GM18511 (cell line): ENCODE results near the gene PNRC1.
"Not testable (repeated sequence)": the region's sequence is repeated elsewhere in the genome, so short reads cannot be mapped to it uniquely, and the experiment has no call there.

Experiments used
- ATAC-seq: cut with Tn5 transposase; IDR thresholded peaks from one replicate; pipeline ENCODE4 v1.9.1; 2021; ENCODE audit warnings: mild to moderate bottlenecking, moderate library complexity; ENCODE audit not compliant: unreplicated experiment

Gene PNRC1

DNA sequence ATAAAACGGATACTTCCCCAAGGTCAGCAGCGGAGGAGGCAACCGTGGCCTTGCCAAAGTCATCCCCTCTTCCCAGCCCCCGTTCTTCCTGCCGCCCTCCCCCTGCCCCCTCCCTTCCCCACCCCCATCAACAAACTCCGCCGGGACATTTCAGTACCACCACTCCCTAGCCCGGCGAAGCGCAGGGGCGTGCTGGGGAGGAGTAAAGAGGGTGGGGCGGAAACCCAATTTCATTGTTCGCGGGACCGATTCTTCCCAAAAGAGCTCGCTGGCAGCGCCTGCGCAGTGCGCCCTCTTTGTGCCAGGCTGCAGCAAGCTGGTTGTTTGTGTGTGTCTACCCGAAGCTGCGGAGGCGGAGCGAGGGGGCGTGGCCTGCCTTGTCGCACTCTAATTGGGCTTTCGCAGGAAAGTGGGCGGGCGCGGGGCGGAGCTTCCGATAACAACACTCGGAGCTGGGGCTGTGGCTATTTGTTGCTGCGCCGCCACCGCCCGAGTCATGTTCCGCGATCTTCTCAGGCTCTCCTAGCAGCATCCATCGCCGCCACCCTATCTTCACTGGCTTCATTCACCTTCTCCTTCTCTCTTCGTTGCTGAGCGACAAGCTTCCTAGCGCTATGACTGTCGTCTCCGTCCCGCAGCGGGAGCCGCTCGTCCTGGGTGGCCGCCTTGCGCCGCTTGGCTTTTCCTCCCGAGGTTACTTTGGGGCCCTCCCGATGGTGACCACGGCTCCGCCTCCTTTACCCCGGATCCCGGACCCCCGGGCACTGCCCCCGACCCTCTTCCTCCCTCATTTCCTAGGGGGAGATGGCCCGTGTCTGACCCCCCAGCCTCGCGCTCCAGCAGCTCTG, at the start of gene PNRC1:
TSS of gene PNRC1 (plus strand) at position 471 of the 848 bp plus-strand sequence. CDS start at position 615, 144 bp downstream.
- peak; percentile 79 for ATAC-seq

DNA sequence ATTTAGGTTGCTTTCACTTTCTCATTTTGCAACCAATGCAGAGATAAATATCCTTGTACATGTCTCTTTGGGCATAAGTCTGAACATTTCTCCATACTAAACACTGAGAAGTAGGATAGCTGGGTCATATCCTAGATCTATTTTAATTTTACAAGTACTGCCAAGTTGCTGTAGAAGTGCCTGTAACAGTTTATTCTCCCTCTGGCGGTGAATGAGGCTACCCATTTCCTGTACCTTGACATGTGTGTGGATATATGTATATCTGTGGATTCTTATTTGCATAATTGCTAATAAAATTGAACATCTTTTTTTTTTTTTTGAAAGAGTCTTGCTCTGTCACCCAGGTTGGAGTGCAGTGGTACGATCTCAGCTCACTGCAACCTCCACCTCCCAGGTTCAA, 48.0 kb upstream of the PNRC1 start:
- ATAC-seq = no peak

DNA sequence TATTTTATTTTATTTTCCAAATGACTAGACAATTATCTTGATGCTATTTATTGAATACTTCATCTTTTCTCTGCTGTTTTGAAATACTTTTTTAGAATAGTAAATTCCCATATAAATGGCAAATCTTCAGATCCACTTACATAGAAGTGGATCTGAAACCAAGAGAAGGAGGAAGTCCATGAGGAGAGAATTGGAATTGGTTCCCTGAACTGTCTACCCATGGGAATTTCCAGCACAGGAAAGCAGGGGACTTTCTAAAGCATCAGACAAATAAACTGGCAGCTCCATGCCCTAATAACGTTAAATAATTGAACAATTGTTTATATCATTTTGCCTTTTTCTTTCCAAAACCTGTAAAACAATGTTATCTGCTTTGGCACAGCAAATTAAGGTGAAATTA, 47.1 kb upstream of the PNRC1 start:
- no peak for ATAC-seq

DNA sequence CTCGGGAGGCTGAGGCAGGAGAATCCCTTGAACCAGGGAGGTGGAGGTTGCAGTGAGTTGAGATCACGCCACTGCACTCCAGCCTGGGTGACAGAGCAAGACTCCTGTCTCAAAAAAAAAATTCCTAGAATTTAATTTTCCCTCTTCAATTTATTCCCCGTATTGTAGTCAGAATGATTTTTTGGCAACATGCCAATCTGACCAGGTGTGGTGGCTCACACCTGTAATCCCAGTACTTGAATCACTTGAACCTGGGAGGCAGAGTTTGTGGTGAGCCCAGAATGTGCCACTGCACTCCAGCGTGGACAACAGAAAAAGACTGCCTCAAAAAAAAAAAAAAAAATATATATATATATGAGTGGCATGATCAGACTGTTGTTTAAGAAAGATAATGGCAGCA, 46.4 kb upstream of the PNRC1 start:
- not testable (repeated sequence) for ATAC-seq

- ATAC-seq = no peak
Measured at GRCh38 chr6:89034586-89035251, 45.8 kb upstream of the PNRC1 start.

GRCh38 chr6:89035252-89036101, 45.1 kb upstream of the PNRC1 start:
- no peak for ATAC-seq

DNA sequence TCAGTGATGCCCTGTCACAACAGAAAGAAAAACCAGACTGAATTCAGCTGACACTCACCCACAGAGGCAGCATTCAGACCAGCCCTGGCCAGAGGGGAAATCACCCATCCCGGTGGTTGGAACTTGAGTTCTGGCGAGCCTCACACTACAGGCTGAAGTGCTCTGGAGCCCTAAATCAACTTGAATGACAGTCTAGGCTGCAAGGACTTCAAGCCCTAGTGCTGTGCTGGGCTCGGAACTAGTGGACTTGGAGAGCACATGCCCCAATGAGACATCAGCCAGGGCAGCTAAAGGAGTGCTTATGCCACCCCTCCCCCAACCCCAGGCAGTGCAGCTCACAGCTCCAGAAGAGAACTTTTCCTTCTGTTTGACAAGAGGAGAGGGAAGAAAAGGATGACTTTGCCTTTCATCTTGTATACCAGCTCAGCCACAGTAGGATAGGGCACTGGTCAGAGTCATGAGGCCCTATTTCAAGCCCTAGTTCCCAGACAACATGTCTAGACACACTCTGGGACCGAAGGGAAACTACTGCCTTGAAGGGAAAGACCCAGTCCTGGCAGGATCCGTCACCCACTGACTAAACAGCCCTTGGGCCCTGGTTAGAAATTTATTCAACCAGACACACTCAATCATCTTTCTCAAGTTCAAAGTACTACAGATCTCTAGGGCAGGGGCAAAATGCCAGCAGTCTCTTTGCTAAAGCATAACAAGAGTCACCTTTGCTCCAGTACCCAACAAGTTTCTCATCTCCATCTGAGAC, 43.2 kb upstream of the PNRC1 start:
- no peak for ATAC-seq

- ATAC-seq = not testable (repeated sequence)
Measured at GRCh38 chr6:89037901-89038293, 42.7 kb upstream of the PNRC1 start.

DNA sequence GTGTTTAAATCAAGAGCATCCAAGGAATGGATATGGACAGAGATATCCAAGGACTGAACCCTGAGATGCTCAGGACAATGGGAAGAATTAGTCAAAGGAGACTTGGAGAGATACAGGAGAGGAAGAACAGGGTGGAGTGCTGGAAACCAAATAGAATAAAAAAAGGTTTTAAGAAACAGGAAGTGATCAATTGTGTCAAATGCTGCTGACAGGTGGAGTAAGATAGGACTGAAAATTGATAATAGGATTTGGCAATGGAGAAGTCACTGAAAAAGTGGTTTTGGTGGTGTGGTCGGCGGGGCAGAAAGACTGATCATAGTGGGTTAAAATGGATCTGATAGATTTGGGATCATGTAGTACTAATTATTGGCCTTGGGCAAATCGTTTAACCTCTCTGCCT, 37.9 kb upstream of the PNRC1 start:
- ATAC-seq = no peak

DNA sequence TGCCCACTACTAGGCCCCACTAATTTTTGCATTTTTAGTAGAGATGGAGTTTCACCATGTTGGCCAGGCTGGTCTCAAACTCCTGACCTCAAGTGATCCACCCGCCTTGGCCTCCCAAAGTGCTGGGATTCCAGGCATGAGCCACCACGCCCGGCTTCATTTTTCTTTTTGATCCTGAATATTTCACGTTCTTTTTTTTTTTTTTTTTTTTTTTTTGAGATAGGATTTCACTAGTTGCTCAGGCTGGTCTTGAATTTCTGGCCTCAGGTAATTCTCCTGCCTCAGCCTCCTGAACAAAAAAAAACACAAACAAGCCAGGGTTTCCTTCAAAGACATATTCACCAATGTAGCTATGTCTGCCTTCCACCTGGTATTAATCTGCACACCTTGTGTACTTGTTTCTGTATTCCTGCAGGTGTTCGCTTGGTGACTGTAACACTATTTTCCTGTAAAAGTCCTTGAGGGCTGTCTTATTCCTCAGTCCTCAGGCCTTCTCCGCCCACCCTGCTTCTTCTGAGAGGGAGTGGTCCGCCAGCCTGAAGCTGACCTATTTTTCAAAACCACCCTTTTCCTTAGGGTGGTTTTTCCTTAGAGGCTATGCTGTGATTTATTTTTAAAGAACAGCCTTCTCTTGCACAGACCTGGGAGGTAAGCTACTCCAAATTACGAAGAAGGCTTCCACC, 36.1 kb upstream of the PNRC1 start:
- ATAC-seq = no peak

DNA sequence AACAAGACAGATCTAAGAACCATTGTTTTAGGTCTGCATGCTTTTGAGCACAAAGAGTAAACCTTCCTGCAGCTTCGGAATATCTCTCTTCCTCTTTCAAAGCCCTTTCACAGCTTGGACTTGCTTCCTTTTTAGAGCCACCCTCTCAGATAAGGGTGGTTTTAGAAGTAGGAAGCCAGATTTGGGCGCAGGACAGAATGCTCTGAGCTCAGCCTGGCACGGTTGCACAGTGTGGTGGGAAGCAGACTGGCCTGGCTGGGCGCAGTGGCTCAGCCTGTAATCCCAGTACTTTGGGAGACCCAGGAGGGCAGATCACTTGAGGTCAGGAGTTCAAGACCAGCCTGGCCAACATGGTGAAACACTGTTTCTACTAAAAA, 35.6 kb upstream of the PNRC1 start:
- ATAC-seq = no peak

DNA sequence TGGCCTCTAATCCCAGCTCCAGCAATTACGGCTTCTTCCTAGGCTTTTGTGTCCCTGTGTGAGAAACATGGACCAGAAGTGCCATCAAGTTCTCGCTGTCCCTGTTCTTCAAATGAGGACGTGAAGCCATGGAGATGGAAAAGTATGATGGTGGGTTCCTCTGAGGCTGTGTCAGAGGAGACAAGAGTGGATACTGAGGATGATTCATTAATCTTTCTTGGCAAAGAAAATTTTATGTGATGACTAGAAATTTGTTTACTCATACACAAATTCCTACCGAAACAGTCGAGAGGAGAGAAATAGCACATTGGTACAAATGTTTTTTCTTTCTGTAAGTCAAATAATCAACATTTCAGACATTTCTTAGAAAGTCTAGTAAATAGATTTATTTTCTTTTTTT, 35.0 kb upstream of the PNRC1 start:
- ATAC-seq = no peak

DNA sequence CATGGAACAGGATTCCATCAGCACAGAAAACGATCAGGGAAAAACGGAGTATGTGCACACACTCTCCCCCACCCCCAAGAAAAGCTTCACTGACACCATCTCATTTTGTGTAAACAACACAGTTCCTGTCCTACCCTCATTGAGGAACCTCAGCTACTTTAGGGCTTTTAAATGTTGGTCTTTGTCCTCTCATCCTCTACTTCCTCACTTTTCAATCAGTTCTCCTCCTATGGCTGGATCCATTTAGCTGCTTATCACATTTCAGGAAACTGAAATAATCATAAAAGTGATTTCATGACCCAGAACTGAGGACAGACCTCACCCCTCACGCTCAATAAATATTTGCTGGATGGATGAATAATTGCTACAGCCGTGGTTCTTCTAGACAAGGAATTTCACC, 33.1 kb upstream of the PNRC1 start:
- ATAC-seq = no peak

GRCh38 chr6:89048288-89048923, 32.1 kb upstream of the PNRC1 start:
- no peak for ATAC-seq

DNA sequence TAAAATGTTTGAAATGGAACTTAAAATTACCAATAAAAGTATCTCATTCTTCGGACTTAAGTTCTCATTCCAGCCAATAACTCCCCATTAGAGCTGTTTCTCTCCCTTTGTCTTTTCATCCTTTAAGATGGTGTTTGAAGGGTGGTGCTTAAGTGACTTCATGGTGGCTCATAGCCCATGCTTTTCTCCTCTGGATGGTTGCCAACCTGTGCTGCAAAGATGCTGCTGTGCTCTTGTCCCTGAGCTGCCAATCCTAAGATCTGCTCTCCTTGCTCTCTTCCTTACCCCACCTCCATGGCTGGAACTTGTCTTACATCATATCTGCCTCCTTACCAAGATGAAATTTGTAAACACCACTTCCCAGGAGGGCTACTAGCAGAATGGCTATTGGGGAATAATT, 31.6 kb upstream of the PNRC1 start:
- ATAC-seq = no peak

DNA sequence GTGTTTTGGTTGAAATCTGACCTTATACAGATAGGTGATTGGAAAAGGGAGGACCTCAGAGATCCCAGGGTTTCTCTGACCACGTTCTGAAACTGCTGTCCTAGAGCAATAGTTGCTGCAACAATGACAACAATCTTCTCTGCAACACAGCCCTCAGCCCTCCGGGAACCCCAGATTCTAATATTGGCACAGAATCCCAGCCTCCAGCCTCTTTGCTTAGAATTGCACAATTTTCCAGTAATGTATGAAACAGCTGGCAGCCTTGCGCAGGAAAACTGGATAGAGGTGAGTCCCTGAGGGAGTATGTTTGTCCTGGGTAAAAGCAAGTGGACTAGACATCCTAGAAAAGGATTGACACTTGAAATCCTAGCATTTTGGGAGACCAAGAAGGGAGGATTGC, 30.4 kb upstream of the PNRC1 start:
- no peak for ATAC-seq

DNA sequence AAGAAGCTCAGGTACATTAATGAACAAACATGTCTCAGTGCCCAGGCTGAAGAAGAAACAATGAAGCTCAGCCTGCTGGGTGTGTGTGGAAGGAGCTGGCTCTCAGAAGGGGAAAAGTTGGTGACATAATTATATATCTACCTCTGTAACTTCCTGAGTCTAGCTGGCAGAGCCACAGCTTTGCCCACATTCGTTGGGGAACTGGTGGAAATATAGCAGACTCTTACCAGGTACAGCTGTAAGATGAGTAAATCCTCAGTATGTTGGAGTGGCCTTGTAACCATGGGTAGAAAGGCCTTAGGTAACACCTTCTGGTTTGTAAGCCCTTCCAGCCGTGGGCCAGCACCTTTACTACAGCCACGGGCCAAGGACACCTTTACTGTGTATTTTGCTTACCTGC, 29.9 kb upstream of the PNRC1 start:
- no peak for ATAC-seq

DNA sequence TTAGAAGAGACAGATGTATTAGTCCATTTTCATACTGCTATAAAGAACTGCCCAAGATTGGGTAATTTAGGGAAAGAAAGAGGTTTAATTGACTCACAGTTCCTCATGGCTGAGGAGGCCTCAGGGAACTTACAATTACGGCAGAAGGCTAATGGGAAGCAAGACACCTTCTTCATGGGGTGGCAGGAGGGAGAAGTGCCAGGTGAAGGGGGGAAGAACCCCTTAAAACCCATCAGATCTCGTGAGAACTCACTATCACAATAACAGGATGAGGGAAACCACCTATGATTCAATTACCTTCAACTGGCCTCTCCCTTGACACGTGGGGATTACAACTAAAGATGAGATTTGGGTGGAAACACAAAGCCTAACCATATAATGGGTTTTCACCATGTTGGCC, 28.9 kb upstream of the PNRC1 start:
- no peak for ATAC-seq

GRCh38 chr6:89054208-89054607, 26.3 kb upstream of the PNRC1 start:
- ATAC-seq = no peak

- no peak for ATAC-seq
Measured at GRCh38 chr6:89057759-89058158, 22.8 kb upstream of the PNRC1 start.
